ENCODE data around the gene ST3GAL5. TPM values are rescaled to one million over a fixed set of nuclear protein-coding genes. Genes with fewer than 3 reads are reported as not detected.

The ST3GAL5 gene
- polyA plus RNA-seq, 1 of the 3 experiments (the other 2 are of a cell fraction), result 37.6 TPM

DNA sequence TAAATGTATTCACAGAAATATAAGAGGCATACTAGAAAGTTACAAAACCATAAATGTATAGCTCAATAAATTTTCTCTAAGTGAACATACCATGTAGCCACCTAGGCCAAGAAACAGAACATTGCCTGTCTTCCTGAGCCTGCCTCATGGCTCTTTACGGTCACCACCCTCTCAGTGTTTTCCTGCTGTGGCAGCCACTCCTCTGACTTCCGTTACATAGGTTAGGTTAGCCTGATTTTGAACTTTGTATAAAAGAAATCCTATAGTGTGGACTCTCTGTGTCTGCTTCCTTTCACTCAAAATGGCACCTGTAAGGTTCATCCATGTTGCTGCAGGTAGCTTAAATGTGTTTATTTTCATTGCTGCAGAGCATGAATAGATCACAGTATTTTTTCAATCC is 11.6 kb upstream of the ST3GAL5 start (continued):
- TF ChIP-seq CHD2 (IDR thresholded peaks at IDR 0.05; ENCODE audit: low read length, partially characterized antibody) (no peak), EZH2phosphoT487 (IDR thresholded peaks at IDR 0.05; ENCODE audit: borderline replicate concordance, low read depth) (no peak), RXRA (IDR thresholded peaks at IDR 0.05; ENCODE audit: borderline replicate concordance, low read depth) (no peak), GABPA (IDR thresholded peaks at IDR 0.05; ENCODE audit: low read depth) (no peak), GATA2 (CRISPR knock-in tag; IDR thresholded peaks at IDR 0.05) (no peak), MEF2A (IDR thresholded peaks at IDR 0.05; ENCODE audit: borderline replicate concordance, low read depth) (no peak), NFIC (IDR thresholded peaks at IDR 0.05; ENCODE audit: borderline replicate concordance) (no peak), SIN3A (IDR thresholded peaks at IDR 0.05; ENCODE audit: borderline replicate concordance, low read depth, low read length) (no peak)
- TF ChIP-seq, protein P1, sequence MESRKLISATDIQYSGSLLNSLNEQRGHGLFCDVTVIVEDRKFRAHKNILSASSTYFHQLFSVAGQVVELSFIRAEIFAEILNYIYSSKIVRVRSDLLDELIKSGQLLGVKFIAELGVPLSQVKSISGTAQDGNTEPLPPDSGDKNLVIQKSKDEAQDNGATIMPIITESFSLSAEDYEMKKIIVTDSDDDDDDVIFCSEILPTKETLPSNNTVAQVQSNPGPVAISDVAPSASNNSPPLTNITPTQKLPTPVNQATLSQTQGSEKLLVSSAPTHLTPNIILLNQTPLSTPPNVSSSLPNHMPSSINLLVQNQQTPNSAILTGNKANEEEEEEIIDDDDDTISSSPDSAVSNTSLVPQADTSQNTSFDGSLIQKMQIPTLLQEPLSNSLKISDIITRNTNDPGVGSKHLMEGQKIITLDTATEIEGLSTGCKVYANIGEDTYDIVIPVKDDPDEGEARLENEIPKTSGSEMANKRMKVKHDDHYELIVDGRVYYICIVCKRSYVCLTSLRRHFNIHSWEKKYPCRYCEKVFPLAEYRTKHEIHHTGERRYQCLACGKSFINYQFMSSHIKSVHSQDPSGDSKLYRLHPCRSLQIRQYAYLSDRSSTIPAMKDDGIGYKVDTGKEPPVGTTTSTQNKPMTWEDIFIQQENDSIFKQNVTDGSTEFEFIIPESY (IDR thresholded peaks at IDR 0.05; ENCODE audit: borderline replicate concordance, low read depth), result no peak

DNA sequence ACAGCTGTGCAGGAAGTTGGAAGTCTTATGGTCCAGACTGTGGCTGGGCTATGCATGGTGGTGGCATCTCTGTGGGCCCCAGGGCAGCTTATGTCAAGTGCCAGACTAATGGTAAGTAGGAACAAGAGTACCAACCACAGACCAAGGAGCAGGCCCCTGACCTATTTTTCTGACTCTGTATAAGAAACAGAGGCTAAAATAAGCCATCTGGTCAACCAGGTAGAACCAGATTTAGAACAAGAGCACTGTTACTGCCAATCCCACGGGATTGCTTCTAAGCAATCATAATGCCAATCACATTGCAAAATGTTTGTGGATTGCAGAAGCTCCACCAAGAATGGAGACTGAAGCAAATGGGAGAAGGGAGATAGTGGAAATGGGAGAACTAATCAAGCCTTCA is 11.1 kb upstream of the ST3GAL5 start:
- Histone ChIP-seq H3K4me2 (no peak overlapping the region), H2AFZ (ENCODE audit: low read depth) (no peak overlapping the region), H3K27ac (ENCODE audit: low read depth in 2 of 2, low read length in 1 of 2) (no peak overlapping the region), H3K4me3 (ENCODE audit: low read depth in 2 of 2, low read length in 1 of 2) (no peak overlapping the region), H3K4me1 (ENCODE audit: control insufficient read depth in 1 of 2, insufficient read depth in 2 of 2, low read depth in 1 of 2, low read length in 1 of 2) (no peaks in the 10 kb centered on the region), H3K79me2 (ENCODE audit: insufficient read depth) (no peaks in the 10 kb centered on the region), H3K9me2 (no peaks in the 10 kb centered on the region), H3K36me3 (replicated peaks in 1 of 2; ENCODE audit: control insufficient read depth in 1 of 2, insufficient read depth in 2 of 2, low read length in 1 of 2) (no peaks in the 10 kb centered on the region), H4K20me1 (ENCODE audit: insufficient read depth) (no peaks in the 10 kb centered on the region), H3K9me3 (peaks cover 4% of the 10 kb centered on the region; the same call in 1 of the 2 replicates), H3K27me3 (ENCODE audit: insufficient read depth) (no peaks in the 10 kb centered on the region), H3F3A (replicated peaks; ENCODE audit: insufficient read depth) (no peaks in the 10 kb centered on the region), H3K9ac (no peak overlapping the region)
- ChIA-PET CTCF (interaction anchor here (7.5 kb wide), 1 partner anchor 11 kb away, joined by 46 read pairs; the partner anchor contains the start of gene ST3GAL5), POLR2A (no interaction called here)
- DNase-seq, result no peak
- WGBS (ENCODE audit: low lambda C conversion rate), result 81% methylated on average over 1 of the region's 1 CpG
- TF ChIP-seq USF2 (IDR thresholded peaks at IDR 0.05; ENCODE audit: borderline replicate concordance, low read depth, low read length), result no peak
- no peak for TF ChIP-seq JUND (IDR thresholded peaks at IDR 0.05)
- no peak for TF ChIP-seq ELF1 (IDR thresholded peaks at IDR 0.05)
- no peak for TF ChIP-seq RFX5 (IDR thresholded peaks at IDR 0.05; ENCODE audit: low read length)
- TF ChIP-seq POLR2AphosphoS5 (IDR thresholded peaks at IDR 0.05; ENCODE audit: low read depth, low read length), result no peak

DNA sequence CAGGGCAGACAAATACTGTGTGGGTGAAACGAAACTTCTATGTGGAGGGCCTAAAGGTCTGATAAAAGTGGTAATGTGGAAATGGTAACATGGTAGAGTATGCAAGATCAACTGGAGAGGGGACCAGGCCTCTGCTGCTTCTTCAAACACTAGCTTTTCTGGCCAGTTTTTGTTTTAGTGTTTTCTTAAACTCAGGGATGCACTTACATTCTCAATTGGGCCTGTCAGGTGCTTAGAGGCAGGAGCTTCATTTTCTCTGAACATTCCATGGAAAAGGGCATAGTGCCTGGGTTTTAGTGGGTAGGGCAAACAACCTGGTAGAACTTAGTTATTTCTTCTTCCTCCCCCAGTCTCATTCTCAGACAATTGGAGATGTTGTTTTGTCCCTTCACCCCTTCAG is 10.5 kb upstream of the ST3GAL5 start:
- H3K9me2 ChIP-seq, result no peaks in the 10 kb centered on the region

More for the DNA sequence above, 10.5 kb upstream of the ST3GAL5 start:
- 83% methylated on average over 1 of the region's 1 CpG for WGBS (ENCODE audit: low lambda C conversion rate)
- H2AFZ ChIP-seq (ENCODE audit: low read depth), result no peak overlapping the region
- no peaks in the 10 kb centered on the region for H3K36me3 ChIP-seq (replicated peaks in 1 of 2; ENCODE audit: control insufficient read depth in 1 of 2, insufficient read depth in 2 of 2, low read length in 1 of 2)
- H3K4me3 ChIP-seq (ENCODE audit: low read depth in 2 of 2, low read length in 1 of 2), result no peak overlapping the region
- no peaks in the 10 kb centered on the region for H3K79me2 ChIP-seq (ENCODE audit: insufficient read depth)
- no peak overlapping the region for H3K4me2 ChIP-seq
- no peaks in the 10 kb centered on the region for H4K20me1 ChIP-seq (ENCODE audit: insufficient read depth)
- H3K27me3 ChIP-seq (ENCODE audit: insufficient read depth), result no peaks in the 10 kb centered on the region
- H3K4me1 ChIP-seq (ENCODE audit: control insufficient read depth in 1 of 2, insufficient read depth in 2 of 2, low read depth in 1 of 2, low read length in 1 of 2), result peaks cover 0 to 2% of the 10 kb centered on the region in 2 experiments; a peak in 1 of 4 replicates
- peaks cover 4% of the 10 kb centered on the region; the same call in 1 of the 2 replicates for H3K9me3 ChIP-seq
- H3K27ac ChIP-seq (ENCODE audit: low read depth in 2 of 2, low read length in 1 of 2), result no peak overlapping the region
- no peak for DNase-seq
- TF ChIP-seq GABPA (IDR thresholded peaks at IDR 0.05; ENCODE audit: low read depth) (no peak), RFX5 (IDR thresholded peaks at IDR 0.05; ENCODE audit: low read length) (no peak), SIN3A (IDR thresholded peaks at IDR 0.05; ENCODE audit: borderline replicate concordance, low read depth, low read length) (no peak)
- POLR2A ChIA-PET, result no interaction called here
- peaks cover 2% of the 10 kb centered on the region for H3F3A ChIP-seq (replicated peaks; ENCODE audit: insufficient read depth)
- CTCF ChIA-PET, result interaction anchor here (7.5 kb wide), 1 partner anchor 10 kb away, joined by 46 read pairs; the partner anchor contains the start of gene ST3GAL5
- H3K9ac ChIP-seq, result no peak overlapping the region
